GM18870 (cell line): Measurements from ENCODE around the gene ARID4B.
"Not testable (repeated sequence)": the region's sequence is repeated elsewhere in the genome, so short reads cannot be mapped to it uniquely, and the experiment has no call there.

Source experiments
- ATAC-seq: cut with Tn5 transposase; IDR thresholded peaks from one replicate; pipeline ENCODE4 v1.9.1; 2021; ENCODE audit warnings: moderate library complexity; ENCODE audit not compliant: unreplicated experiment

ARID4B gene

GRCh38 chr1:235330918-235331285 is 2.9 kb upstream of the ARID4B start:
- ATAC-seq, result no peak

- ATAC-seq, result peak; percentile 20
Measured at GRCh38 chr1:235329139-235329902, 1.3 kb upstream of the ARID4B start.

GRCh38 chr1:235328271-235329138 is 526 bp upstream of the ARID4B start, which contains the start of gene GGPS1:
GGPS1 (plus strand) TSS chr1:235328570; CDS start chr1:235335265, 6,695 bp downstream.
- peak; percentile 73 for ATAC-seq

- no peak for ATAC-seq
Measured at GRCh38 chr1:235326719-235327558, 1.0 kb downstream of the ARID4B start.

GRCh38 chr1:235325854-235326253 is 2.1 kb downstream of the ARID4B start:
- no peak for ATAC-seq

GRCh38 chr1:235325139-235325538 is 2.8 kb downstream of the ARID4B start:
- ATAC-seq, result no peak

- no peak for ATAC-seq
Measured at GRCh38 chr1:235324296-235324695, 3.7 kb downstream of the ARID4B start.

GRCh38 chr1:235320521-235321179 is 7.3 kb downstream of the ARID4B start:
- no peak for ATAC-seq

GRCh38 chr1:235319255-235319654 is 8.7 kb downstream of the ARID4B start:
- ATAC-seq, result no peak

GRCh38 chr1:235317168-235317567 is 10.8 kb downstream of the ARID4B start:
- no peak for ATAC-seq

- no peak for ATAC-seq
Measured at GRCh38 chr1:235315735-235316134, 12.2 kb downstream of the ARID4B start.

- no peak for ATAC-seq
Measured at GRCh38 chr1:235315173-235315572, 12.8 kb downstream of the ARID4B start.

GRCh38 chr1:235313931-235314678 is 13.9 kb downstream of the ARID4B start:
- ATAC-seq, result no peak

GRCh38 chr1:235313262-235313661 is 14.7 kb downstream of the ARID4B start:
- ATAC-seq, result no peak

- ATAC-seq, result not testable (repeated sequence)
Measured at GRCh38 chr1:235309206-235309605, 18.8 kb downstream of the ARID4B start.

GRCh38 chr1:235307158-235308124 is 20.5 kb downstream of the ARID4B start:
- ATAC-seq, result no peak

GRCh38 chr1:235304549-235305451 is 23.2 kb downstream of the ARID4B start:
- ATAC-seq, result no peak

- ATAC-seq, result no peak
Measured at GRCh38 chr1:235302143-235302542, 25.8 kb downstream of the ARID4B start.
